GM19193 (cell line): ENCODE measurements around the gene CSNK2A2.

Source experiments
- POLR2A ChIP-seq: IDR thresholded peaks from 4 replicates; pipeline ENCODE4 v1.6.1; 2011; ENCODE audit not compliant: insufficient read depth, insufficient read length; ENCODE audit errors: extremely low read depth

CSNK2A2 gene

DNA sequence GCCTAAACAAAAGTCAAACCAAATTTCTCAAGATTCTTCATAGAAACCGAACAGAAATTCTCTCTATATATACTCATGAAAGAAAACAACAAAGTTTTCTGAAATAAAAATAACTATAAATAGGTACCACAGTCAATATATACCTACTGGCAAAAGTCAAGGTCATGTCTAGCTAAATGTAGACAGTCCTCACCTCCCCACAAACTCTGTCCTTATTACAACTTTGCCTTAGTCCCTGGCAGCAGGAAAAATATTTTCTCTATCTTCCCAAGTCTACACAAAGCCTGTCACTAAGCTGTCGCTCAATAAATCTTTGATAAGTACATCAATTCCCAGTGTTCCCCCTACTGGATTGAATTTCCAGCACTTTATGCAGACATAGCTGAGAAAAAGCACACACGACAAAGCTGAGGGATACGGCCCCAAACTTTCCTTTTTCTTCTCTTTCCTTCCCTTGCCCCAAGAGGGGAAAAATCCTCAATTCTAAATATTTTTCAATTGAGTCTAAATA, 71.4 kb downstream of the CSNK2A2 start:
- TF ChIP-seq POLR2A, result no peak

DNA sequence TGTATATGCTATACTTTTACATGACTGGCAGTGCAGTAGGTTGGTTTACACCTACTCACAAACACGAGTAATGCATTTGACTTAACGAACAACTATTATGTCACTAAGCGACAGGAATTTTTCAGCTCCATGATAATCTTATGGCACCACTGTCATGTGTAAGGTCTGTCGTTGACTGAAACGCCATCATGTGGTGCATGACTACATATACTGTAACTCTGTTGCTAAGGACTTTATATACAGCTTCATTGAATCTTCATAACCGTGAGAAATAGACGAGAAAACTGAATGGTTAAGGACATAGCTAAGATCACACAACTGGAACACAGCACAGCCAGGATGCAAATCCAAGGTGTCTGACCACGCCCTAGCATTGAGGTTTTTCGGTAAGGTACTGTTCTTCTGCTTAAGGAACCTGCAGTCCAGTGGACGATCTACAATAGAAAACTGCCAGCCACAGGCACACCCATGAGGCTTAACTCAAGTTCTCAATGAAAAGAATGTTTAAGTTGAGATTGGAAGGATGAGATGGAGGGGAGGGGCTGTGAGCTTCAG, 72.0 kb downstream of the CSNK2A2 start:
- TF ChIP-seq POLR2A, result no peak

DNA sequence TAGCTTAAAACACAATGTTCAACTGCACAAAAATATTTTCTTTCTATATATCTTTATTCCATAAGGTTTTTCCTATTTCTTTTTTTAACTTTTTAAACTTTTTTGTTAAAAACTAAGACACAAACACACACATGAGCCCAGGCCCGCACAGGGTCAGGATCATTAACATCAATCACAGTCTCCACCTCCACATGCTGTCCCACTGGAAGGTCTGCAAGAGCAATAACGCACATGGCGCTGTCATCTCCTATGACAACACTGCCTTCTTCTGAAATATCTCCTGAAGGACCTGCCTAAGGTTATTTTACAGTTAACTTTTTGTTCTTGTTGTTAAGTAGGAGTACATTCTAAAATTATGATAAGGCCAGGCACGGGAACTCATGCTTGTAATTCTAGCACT, 72.9 kb downstream of the CSNK2A2 start:
- TF ChIP-seq POLR2A, result no peak

GRCh38 chr16:58124601-58124915, 73.3 kb downstream of the CSNK2A2 start:
- no peak for TF ChIP-seq POLR2A

DNA sequence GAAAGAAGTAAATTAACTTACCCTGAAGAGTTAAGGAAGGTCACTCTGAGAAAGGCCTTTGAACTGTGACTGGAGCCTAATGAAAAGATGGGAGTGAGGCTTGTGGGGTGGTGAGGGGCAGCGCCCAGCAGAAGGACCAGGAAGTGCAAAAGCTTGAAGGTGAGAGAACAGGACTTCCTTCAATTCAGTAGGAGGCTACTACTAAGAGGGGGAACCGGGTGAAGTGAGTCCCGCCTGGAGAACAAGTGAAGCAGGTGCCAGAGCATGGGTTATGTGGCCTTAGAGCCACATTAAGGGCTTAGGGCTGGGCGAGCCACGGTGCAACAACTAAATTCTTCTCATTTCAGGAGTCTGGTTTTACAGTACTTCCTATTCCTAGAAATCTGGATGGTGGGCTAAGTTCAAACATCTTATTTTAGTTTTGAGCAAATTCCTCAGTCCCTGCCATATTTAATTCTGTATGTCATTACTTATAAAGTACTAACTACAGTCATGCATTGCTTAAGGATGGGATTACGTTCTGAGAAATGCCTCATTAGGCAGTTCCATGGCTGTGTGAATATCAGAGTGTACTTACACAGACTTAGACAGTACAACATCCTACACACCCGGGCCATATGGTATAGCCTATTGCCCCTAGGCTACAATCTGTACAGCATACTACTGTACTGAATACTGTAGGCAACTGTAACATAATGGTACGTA, 73.9 kb downstream of the CSNK2A2 start:
- TF ChIP-seq POLR2A, result no peak

DNA sequence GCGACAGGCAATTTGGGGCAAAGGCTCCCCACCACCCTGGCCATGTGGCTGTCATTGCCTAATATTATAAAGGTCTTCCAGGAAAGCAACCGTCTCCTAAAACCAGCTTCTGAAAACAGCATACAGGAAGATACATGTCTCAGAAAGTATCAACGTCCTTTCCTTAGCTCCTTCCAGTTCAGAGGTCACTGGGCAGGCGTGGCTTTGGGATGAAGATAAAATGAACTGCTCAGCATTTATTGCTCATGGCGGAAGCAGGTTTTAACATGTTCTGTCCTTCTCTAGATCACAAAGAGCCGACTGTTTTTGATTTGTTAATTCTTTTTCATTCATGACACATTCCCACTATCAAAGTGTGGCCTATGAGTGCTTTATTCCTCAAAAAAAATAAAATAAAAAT, 76.8 kb downstream of the CSNK2A2 start:
- TF ChIP-seq POLR2A, result no peak

DNA sequence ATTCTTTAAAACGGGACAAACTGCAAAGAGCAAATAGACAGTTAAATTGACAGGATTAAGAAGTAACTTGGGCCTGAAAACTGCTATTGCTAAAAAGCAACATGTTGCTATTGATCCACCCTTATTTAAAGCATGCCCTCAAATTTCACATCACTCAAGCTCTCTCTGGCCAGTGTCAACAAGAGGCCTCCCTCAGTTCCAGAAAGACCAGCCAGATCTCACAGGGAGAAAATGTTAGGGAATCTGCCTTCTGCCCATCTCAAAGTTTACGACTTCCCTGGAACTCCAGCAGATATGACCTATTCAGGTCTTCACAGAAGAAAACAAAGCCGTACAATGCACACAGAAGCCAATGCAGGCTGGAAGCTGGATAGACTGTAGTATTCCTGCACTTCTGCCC, 77.7 kb downstream of the CSNK2A2 start:
- no peak for TF ChIP-seq POLR2A

DNA sequence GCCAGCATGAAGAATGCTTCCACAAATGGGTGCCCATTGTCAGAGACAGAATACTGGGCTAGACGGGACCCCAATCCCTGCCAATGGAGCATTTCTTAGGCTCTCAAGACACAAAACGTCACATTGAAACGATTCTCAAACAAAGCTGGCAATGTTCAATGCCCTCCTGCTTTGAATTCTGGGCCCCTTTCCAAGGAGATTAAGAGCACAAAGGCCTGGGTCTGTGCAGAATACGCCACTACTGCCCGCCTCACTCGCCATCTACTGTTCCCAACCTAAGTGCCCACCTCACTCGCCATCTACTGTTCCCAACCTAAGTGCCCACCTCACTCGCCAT, 78.4 kb downstream of the CSNK2A2 start:
- no peak for TF ChIP-seq POLR2A

- TF ChIP-seq POLR2A, result no peak
Observed at GRCh38 chr16:58118801-58119508, 79.0 kb downstream of the CSNK2A2 start.

DNA sequence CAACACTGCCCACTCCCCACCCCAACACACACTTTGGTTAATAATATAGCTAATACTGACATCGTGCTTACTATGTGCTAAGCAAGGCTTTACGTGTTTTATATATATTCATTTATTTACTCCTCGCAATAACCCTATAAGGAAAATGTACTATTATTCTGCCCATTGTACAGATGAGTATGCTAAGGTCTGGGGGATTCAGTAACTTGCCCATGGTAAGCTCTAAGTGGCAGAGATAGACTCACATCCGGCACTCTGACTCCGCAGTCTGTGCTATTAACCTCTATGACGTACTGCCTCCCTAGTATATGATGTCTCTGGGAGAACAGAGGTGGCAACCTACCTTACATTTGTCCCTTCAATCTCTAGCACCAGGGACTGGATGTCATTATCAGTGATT, 81.4 kb downstream of the CSNK2A2 start:
- no peak for TF ChIP-seq POLR2A

GRCh38 chr16:58116081-58116480, 81.8 kb downstream of the CSNK2A2 start:
- no peak for TF ChIP-seq POLR2A

DNA sequence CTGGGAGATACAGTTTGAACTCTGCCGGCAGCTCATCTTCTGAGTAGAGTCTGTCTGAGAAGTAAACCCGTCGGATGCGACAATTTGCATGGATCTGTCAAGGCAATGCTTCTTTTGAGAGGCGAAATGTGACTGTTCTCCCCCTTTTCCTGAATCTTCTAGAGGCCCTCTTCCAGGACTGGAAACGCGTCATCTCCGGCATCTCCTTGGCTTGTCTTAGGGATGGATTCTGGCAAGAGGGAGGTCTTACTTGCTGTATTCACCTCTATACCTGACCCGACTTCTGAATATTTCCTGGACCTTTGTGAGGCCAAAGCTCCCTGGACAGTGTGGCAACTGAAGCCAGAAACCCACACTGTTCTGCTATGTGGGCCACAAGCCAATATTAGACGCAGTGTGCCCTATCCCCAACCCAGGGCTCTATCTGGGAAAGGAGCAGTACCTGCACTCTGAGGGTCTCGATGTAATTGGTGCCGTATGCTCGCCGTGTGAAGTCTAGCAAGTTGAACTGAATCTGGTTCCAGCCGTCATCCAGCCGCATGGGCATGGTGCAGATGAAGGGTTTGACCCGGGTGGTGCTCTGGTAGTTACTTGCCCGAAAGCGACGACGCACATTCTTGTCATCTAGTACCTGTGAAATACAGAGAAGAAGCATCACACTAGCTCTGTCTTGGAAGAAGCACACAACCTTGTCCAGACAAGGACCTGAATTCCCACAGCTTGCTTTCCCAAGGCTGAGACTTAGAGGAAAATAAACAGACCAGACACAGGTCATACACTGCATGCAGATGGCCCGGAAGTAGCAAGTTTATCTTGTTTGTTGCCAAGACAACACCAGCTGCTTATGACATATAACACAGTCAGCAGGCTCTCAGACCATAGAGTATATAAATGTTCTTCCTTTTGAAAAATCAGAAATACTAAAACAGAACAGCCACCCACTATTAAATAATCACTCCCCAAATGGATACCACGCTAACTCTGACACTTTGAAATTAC, 82.8 kb downstream of the CSNK2A2 start:
- no peak for TF ChIP-seq POLR2A

DNA sequence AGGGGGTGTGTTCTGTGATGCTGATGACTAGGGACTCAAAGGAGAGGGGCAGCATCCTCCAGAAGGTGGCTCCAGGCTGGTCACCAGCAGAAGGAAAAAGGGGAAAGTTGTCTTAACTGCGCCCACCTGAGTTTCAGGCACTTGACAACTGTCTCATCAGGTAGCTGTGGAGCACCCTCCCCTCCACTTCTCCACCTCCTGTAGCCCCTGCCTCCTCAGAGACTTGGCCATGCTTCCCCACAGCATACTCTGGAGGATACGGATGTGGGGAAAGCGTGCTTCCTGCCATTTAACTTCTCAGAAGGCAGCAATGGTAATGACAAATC, 86.6 kb downstream of the CSNK2A2 start:
- TF ChIP-seq POLR2A, result no peak

- no peak for TF ChIP-seq POLR2A
Observed at GRCh38 chr16:58110571-58111301, 87.2 kb downstream of the CSNK2A2 start.

DNA sequence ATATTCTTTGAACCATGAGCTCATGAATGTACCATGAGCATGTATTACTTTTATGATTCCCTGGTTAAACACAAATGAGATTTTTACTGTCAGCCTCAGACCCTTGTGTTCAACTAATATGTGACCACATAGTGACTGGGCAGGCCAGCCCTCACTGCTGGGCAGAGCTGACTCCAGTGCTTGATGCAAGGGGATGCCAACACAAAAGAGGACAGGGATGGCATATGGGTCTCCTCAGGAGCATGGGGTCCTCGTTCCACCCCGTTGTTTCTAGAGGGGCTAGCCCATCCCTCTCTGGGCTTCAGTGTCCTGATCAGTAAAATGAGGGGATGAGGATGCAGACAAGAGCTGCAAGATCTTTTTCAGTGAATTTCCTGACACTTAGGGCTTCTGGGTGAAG, 88.0 kb downstream of the CSNK2A2 start:
- TF ChIP-seq POLR2A, result no peak

GRCh38 chr16:58109330-58109729, 88.6 kb downstream of the CSNK2A2 start:
- no peak for TF ChIP-seq POLR2A
